Panc1 (cell line): ENCODE data around the gene KRT23. TPM values are rescaled to one million over a fixed set of nuclear protein-coding genes. Genes with fewer than 3 reads are reported as not detected.

Experiments used
- ATAC-seq: fragments of 200-7000 bp; cut with Tn5 transposase; 2 replicates; pipeline ENCODE4 v1.9.1; 2020; ENCODE audit warnings: mild to moderate bottlenecking, moderate library complexity
- BruUV-seq: library from RNA; stranded (reverse); fragments of 400-500 nt; replicated peaks from 2 replicates; lab custom pipeline; 2021; lab: Mats Ljungman, UMichigan
- CTCF ChIA-PET: fragments of 300-600 bp; sonication (Branson Sonifier 250); formaldehyde crosslinking; loops from one replicate; lab custom pipeline; 2022; ENCODE audit warnings: antibody characterized with exemption; lab: Charles Lee
- POLR2A ChIA-PET: fragments of 300-600 bp; sonication (Branson Sonifier 250); formaldehyde crosslinking; loops from one replicate; lab custom pipeline; 2022; ENCODE audit warnings: antibody characterized with exemption; lab: Charles Lee
- DNase-seq: peaks from one replicate; pipeline ENCODE4 v3.0.0-alpha.2; 2010; ENCODE audit warnings: low read depth, low spot score
- H3K27ac ChIP-seq: 2 replicates; pipeline ENCODE4 v1.5.1; 2011; ENCODE audit warnings: mild to moderate bottlenecking, low read length, inconsistent platforms
- H3K27me3 ChIP-seq: fragments of 200-500 bp; sonication (Bioruptor generic); 2 replicates; pipeline ENCODE4 v1.6.0; 2014; ENCODE audit warnings: low read length, inconsistent platforms; ENCODE audit not compliant: control insufficient read depth, insufficient read depth
- H3K36me3 ChIP-seq: fragments of 200-500 bp; sonication (Bioruptor generic); 2 replicates; pipeline ENCODE4 v1.5.1; 2014; ENCODE audit warnings: inconsistent platforms, mild to moderate bottlenecking, low read length, moderate library complexity; ENCODE audit not compliant: control insufficient read depth, insufficient read depth
- H3K4me1 ChIP-seq: 2 replicates; pipeline ENCODE4 v1.5.1; 2011; ENCODE audit warnings: inconsistent platforms, mild to moderate bottlenecking, low read length, moderate library complexity; ENCODE audit not compliant: control insufficient read depth, insufficient read depth
- H3K4me3 ChIP-seq, 2 experiments: 2 replicates each; pipeline ENCODE4 v1.5.1; 2011 to 2012; ENCODE audit warnings: low read depth in 2 of 2, low read length in 2 of 2, mild to moderate bottlenecking in 2 of 2, inconsistent platforms in 1 of 2, moderate library complexity in 1 of 2
- H3K9me3 ChIP-seq: fragments of 200-500 bp; sonication (Bioruptor generic); 2 replicates; pipeline ENCODE4 v1.5.1; 2014; ENCODE audit warnings: low read depth, mild to moderate bottlenecking, inconsistent platforms, low read length, moderate library complexity; ENCODE audit not compliant: control insufficient read depth, insufficient read depth
- CTCF ChIP-seq: fragments of 450-650 bp; IDR thresholded peaks from 2 replicates; pipeline ENCODE4 v1.5.1; 2017; ENCODE audit warnings: mild to moderate bottlenecking
- POLR2AphosphoS5 ChIP-seq: IDR thresholded peaks from 2 replicates; pipeline ENCODE4 v1.6.1; 2012; ENCODE audit warnings: mild to moderate bottlenecking, low read depth, low read length, moderate library complexity
- REST ChIP-seq, 2 experiments: IDR thresholded peaks; 2 replicates each; pipeline ENCODE4 v1.6.1; 2011 to 2012; ENCODE audit warnings: low read depth in 2 of 2, control low read depth in 1 of 2, low read length in 1 of 2, mild to moderate bottlenecking in 1 of 2, moderate library complexity in 1 of 2; ENCODE audit not compliant: insufficient read depth in 1 of 2
- SIN3A ChIP-seq: IDR thresholded peaks from 2 replicates; pipeline ENCODE4 v1.6.1; 2012; ENCODE audit warnings: low read depth, mild to moderate bottlenecking, low read length, moderate library complexity, borderline replicate concordance; ENCODE audit not compliant: insufficient read depth
- TCF7L2 ChIP-seq: IDR thresholded peaks from 2 replicates; pipeline ENCODE4 v1.6.1; 2011; ENCODE audit warnings: mild to moderate bottlenecking, low read depth, low read length, inconsistent platforms
- in situ Hi-C: cut with HindIII; loops from 2 replicates; pipeline ENCODE4 v1.10.0; 2016; ENCODE audit warnings: low sequenced_read_pairs, low pct_unique_long_range_greater_than_20kb
- intact Hi-C: fragments of 100-400 bp; cut with micrococcal nuclease; formaldehyde crosslinking; loops from one replicate; pipeline ENCODE4 v1.10.0; 2022; ENCODE audit not compliant: unreplicated experiment
- total RNA-seq: library from RNA; stranded (reverse); gene quantifications from one replicate; pipeline ENCODE4 v1.2.1, GENCODE V29; 2021; ENCODE audit not compliant: unreplicated experiment

Gene KRT23
- total RNA-seq, 1 experiment from 2014 or later: not detected

DNA sequence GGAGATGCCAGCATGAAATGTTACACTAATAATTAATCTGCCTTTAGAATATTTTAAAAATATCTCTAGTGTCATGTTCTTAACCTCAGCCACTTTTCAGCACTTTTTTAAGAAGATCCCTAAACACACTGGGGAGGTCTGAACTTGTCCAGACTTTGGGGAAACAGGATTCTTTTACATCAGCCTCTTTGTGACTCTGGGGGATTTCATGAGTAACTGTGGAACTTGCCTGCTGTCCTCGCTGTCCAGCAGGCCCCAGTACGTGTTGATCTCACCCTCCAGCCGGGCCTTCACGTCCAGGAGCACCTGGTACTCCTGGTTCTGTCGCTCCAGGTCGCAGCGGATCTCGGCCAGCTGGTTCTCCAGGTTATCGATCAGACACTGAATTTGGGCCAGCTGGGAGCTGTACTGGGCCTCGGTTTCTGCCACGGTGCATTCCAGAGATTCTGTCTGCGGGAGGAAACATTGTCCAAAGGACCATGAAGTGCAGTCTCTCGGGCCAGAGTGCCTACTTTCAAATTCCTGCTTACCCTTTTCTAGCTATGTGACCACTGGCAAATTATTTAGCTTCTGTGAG is 41.2 kb upstream of the KRT23 start:
- Histone ChIP-seq H3K27me3 (no peaks in the 10 kb centered on the region; the same call in 1 of the 2 replicates), H3K4me3 (no peak overlapping the region), H3K9me3 (no peaks in the 10 kb centered on the region), H3K27ac (no peak overlapping the region), H3K36me3 (no peaks in the 10 kb centered on the region), H3K4me1 (no peaks in the 10 kb centered on the region)
- intact Hi-C loops (no loop called here), in situ Hi-C loops (no loop called here)
- DNase-seq: no peak
- ChIA-PET CTCF (no interaction called here), POLR2A (no interaction called here)
- ATAC-seq: no peak
- TF ChIP-seq CTCF (no peak), SIN3A (no peak), REST (IDR thresholded peaks at IDR 0.05; ENCODE audit: insufficient read depth in 1 of 2, low read depth in 2 of 2, low read length in 1 of 2) (no peak), POLR2AphosphoS5 (no peak)
- BruUV-seq: no TSS peak

DNA sequence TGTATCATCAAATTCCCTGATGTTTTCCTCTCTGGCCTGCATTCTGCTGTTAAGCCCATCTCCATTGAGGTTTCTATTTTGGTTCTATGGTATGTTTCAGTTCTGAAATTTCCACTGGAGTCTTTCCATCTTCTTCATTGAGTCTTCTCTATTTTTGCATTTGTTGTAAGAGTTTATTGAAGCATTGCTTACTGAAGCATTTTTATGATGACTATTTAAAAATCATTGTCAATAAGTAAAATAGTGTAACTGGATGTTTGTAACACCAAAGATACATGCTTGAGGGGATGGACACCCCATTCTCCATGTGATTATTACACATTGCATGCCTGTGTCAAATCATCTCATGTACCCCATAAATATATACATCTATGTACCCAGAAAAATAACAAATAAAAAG is 38.1 kb upstream of the KRT23 start:
- CTCF ChIA-PET: no interaction called here
- Histone ChIP-seq H3K36me3 (no peaks in the 10 kb centered on the region), H3K4me1 (no peaks in the 10 kb centered on the region), H3K4me3 (no peak overlapping the region), H3K27ac (no peak overlapping the region), H3K27me3 (no peaks in the 10 kb centered on the region; the same call in 1 of the 2 replicates), H3K9me3 (no peaks in the 10 kb centered on the region)
- DNase-seq (no peak), ATAC-seq (no peak)
- BruUV-seq: no TSS peak
- in situ Hi-C loops: no loop called here
- TF ChIP-seq POLR2AphosphoS5: no peak
- TF ChIP-seq REST (IDR thresholded peaks at IDR 0.05; ENCODE audit: insufficient read depth in 1 of 2, low read depth in 2 of 2, low read length in 1 of 2): no peak
- no peak for TF ChIP-seq SIN3A
- no peak for TF ChIP-seq TCF7L2
- no peak for TF ChIP-seq CTCF
- intact Hi-C loops: no loop called here
- POLR2A ChIA-PET: no interaction called here
